MM.1S (cell line): Measurements from ENCODE around the gene NRGN.

Experiments used
- DNase-seq: peaks from one replicate; pipeline ENCODE4 v3.0.0-alpha.2; 2015
- H2AFZ ChIP-seq: fragments of 300-600 bp; sonication (generic); 2 replicates; pipeline ENCODE4 v1.6.0; 2016; ENCODE audit warnings: antibody characterized with exemption, low read length
- H3F3A ChIP-seq: fragments of 300-600 bp; sonication (generic); 2 replicates; pipeline ENCODE4 v1.6.1; 2016; ENCODE audit warnings: mild to moderate bottlenecking, antibody characterized with exemption, low read length, moderate library complexity, mixed read lengths; ENCODE audit not compliant: insufficient read depth
- H3K27ac ChIP-seq: fragments of 300-600 bp; sonication (generic); 2 replicates; pipeline ENCODE4 v1.5.1; 2016; ENCODE audit warnings: mild to moderate bottlenecking, low read length
- H3K27me3 ChIP-seq: fragments of 300-600 bp; sonication (generic); replicated peaks from 2 replicates; pipeline ENCODE4 v1.6.0; 2016; ENCODE audit warnings: low read length; ENCODE audit not compliant: insufficient read depth
- H3K36me3 ChIP-seq: fragments of 300-600 bp; sonication (generic); replicated peaks from 2 replicates; pipeline ENCODE4 v1.6.1; 2016; ENCODE audit warnings: mild to moderate bottlenecking, low read length, mixed read lengths; ENCODE audit not compliant: insufficient read depth
- H3K4me1 ChIP-seq: fragments of 300-600 bp; sonication (generic); 2 replicates; pipeline ENCODE4 v1.6.1; 2016; ENCODE audit warnings: low read length, mixed read lengths
- H3K4me2 ChIP-seq: fragments of 300-600 bp; sonication (generic); 2 replicates; pipeline ENCODE4 v1.6.0; 2016; ENCODE audit warnings: low read depth, low read length
- H3K4me3 ChIP-seq: fragments of 300-600 bp; sonication (generic); 2 replicates; pipeline ENCODE4 v1.5.1; 2016; ENCODE audit warnings: low read length, mixed read lengths
- H3K79me2 ChIP-seq: fragments of 300-600 bp; sonication (generic); 2 replicates; pipeline ENCODE4 v1.6.1; 2016; ENCODE audit warnings: mixed run types, low read length, mixed read lengths
- H3K9ac ChIP-seq: fragments of 300-600 bp; sonication (generic); 2 replicates; pipeline ENCODE4 v1.6.1; 2016; ENCODE audit warnings: low read length, mixed read lengths
- H3K9me2 ChIP-seq: fragments of 300-600 bp; sonication (generic); replicated peaks from 2 replicates; pipeline ENCODE4 v1.6.1; 2016; ENCODE audit warnings: mild to moderate bottlenecking, low read length, mixed read lengths; ENCODE audit not compliant: insufficient read depth
- H3K9me3 ChIP-seq: fragments of 300-600 bp; sonication (generic); replicated peaks from 2 replicates; pipeline ENCODE4 v1.6.1; 2016; ENCODE audit warnings: mild to moderate bottlenecking, low read length, mixed read lengths; ENCODE audit not compliant: insufficient read depth
- H4K20me1 ChIP-seq: fragments of 300-600 bp; sonication (generic); 2 replicates; pipeline ENCODE4 v1.6.1; 2016; ENCODE audit warnings: mild to moderate bottlenecking, low read length, moderate library complexity, mixed read lengths; ENCODE audit not compliant: insufficient read depth
- EZH2 ChIP-seq: fragments of 300-600 bp; sonication (generic); optimal IDR thresholded peaks from 2 replicates; pipeline ENCODE3; 2017; ENCODE audit warnings: low read depth, mild to moderate bottlenecking, antibody characterized with exemption, low read length, mixed read lengths
- EZH2phosphoT487 ChIP-seq: fragments of 300-600 bp; sonication (generic); IDR thresholded peaks from 2 replicates; pipeline ENCODE4 v1.6.1; 2018; ENCODE audit warnings: antibody characterized with exemption, low read length
- TF ChIP-seq, protein P1 (sequence below): fragments of 300-600 bp; sonication (generic); IDR thresholded peaks from 2 replicates; pipeline ENCODE4 v1.5.1; 2016; ENCODE audit warnings: antibody characterized with exemption, low read length, mixed read lengths

Gene NRGN

GRCh38 chr11:124728134-124728533, 11.6 kb upstream of the NRGN start:
- Histone ChIP-seq H2AFZ (no peak overlapping the region), H3K4me2 (no peak overlapping the region), H3K79me2 (no peaks in the 10 kb centered on the region), H3K36me3 (no peaks in the 10 kb centered on the region), H3K9ac (no peak overlapping the region), H3K4me3 (no peak overlapping the region), H3K27me3 (no peaks in the 10 kb centered on the region), H3F3A (no peaks in the 10 kb centered on the region), H4K20me1 (no peaks in the 10 kb centered on the region), H3K9me3 (no peaks in the 10 kb centered on the region), H3K9me2 (no peaks in the 10 kb centered on the region), H3K4me1 (no peaks in the 10 kb centered on the region), H3K27ac (no peak overlapping the region)
- DNase-seq, result no peak
- no peak for TF ChIP-seq EZH2phosphoT487
- TF ChIP-seq, protein P1, sequence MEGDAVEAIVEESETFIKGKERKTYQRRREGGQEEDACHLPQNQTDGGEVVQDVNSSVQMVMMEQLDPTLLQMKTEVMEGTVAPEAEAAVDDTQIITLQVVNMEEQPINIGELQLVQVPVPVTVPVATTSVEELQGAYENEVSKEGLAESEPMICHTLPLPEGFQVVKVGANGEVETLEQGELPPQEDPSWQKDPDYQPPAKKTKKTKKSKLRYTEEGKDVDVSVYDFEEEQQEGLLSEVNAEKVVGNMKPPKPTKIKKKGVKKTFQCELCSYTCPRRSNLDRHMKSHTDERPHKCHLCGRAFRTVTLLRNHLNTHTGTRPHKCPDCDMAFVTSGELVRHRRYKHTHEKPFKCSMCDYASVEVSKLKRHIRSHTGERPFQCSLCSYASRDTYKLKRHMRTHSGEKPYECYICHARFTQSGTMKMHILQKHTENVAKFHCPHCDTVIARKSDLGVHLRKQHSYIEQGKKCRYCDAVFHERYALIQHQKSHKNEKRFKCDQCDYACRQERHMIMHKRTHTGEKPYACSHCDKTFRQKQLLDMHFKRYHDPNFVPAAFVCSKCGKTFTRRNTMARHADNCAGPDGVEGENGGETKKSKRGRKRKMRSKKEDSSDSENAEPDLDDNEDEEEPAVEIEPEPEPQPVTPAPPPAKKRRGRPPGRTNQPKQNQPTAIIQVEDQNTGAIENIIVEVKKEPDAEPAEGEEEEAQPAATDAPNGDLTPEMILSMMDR, result no peak
- no peak for TF ChIP-seq EZH2

GRCh38 chr11:124729571-124729970, 10.2 kb upstream of the NRGN start:
- H3K27me3 ChIP-seq, result no peaks in the 10 kb centered on the region
- no peak overlapping the region for H3K4me2 ChIP-seq
- no peak overlapping the region for H2AFZ ChIP-seq
- H3K9me3 ChIP-seq, result no peaks in the 10 kb centered on the region
- H3K4me3 ChIP-seq, result no peak overlapping the region
- H3K79me2 ChIP-seq, result no peaks in the 10 kb centered on the region
- H3K9ac ChIP-seq, result no peak overlapping the region
- H3K27ac ChIP-seq, result no peak overlapping the region
- TF ChIP-seq, protein P1, result no peak
- TF ChIP-seq EZH2 (no peak), EZH2phosphoT487 (no peak)
- H3K9me2 ChIP-seq, result no peaks in the 10 kb centered on the region
- H4K20me1 ChIP-seq, result no peaks in the 10 kb centered on the region
- no peak for DNase-seq
- H3K36me3 ChIP-seq, result no peaks in the 10 kb centered on the region
- H3F3A ChIP-seq, result no peaks in the 10 kb centered on the region
- no peaks in the 10 kb centered on the region for H3K4me1 ChIP-seq

DNA sequence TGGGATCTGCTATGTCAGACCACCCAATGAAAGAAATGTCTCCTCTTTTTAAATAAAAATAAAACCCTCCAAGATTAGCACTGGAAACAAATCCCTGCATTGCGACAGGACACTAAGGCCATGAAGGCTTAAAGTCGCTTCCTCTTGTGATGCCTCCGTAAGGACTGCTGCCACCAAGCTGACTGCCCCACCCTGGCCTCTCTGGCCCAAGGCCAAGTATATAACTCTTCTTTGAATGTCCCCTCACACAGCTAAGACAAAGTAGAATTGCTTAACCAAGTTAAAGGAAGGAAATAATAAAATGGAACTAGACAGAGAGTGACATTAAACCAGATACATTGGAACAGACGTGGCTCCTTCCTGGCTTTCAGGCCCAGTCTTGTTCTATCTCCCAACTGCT, 7.5 kb upstream of the NRGN start:
- Histone ChIP-seq H4K20me1 (no peaks in the 10 kb centered on the region), H3K4me1 (peaks cover 3% of the 10 kb centered on the region; the same call in 1 of the 2 replicates), H3K27ac (no peak overlapping the region), H3K27me3 (no peaks in the 10 kb centered on the region), H3K9ac (no peak overlapping the region), H3K9me3 (no peaks in the 10 kb centered on the region), H3K9me2 (no peaks in the 10 kb centered on the region), H3K79me2 (no peaks in the 10 kb centered on the region), H3K4me2 (no peak overlapping the region), H3F3A (no peaks in the 10 kb centered on the region), H3K36me3 (no peaks in the 10 kb centered on the region), H2AFZ (no peak overlapping the region), H3K4me3 (no peak overlapping the region)
- no peak for DNase-seq
- TF ChIP-seq, protein P1, result no peak
- TF ChIP-seq EZH2phosphoT487, result no peak
- TF ChIP-seq EZH2, result no peak
